HepG2 (cell line): Measurements from ENCODE around the gene NFAT5. TPM values are rescaled to one million over a fixed set of nuclear protein-coding genes. Genes with fewer than 3 reads are reported as not detected.

Experiments
- ATAC-seq: fragments of 200-7000 bp; cut with Tn5 transposase; 3 replicates; pipeline ENCODE4 v1.9.1; 2020; ENCODE audit warnings: mild to moderate bottlenecking, moderate library complexity
- BruUV-seq: library from RNA; stranded (reverse); fragments of 400-500 nt; replicated peaks from 2 replicates; lab custom pipeline; 2021; lab: Mats Ljungman, UMichigan
- CTCF ChIA-PET: fragments of 300-600 bp; formaldehyde crosslinking; extraction: SDS; loops from one replicate; lab custom pipeline; 2021; ENCODE audit warnings: low total read pairs, inconsistent platforms, low intra/inter-chr PET ratio; lab: Yijun Ruan, JAX
- POLR2A ChIA-PET: fragments of 350-600 bp; sonication (Branson Sonifier 250); formaldehyde crosslinking; loops from one replicate; lab custom pipeline; 2020; ENCODE audit warnings: antibody characterized with exemption, inconsistent platforms; lab: Yijun Ruan, JAX
- DNase-seq: peaks from one replicate; pipeline ENCODE4 v3.0.0-alpha.2; 2015; ENCODE audit warnings: low spot score
- FAIRE-seq: peaks from 3 replicates; lab custom pipeline; 2011; peaks lifted over from hg19 to GRCh38; lab: Jason Lieb, UNC
- H2AFZ ChIP-seq: one replicate; pipeline ENCODE4 v1.6.1; 2011; ENCODE audit warnings: low read length, inconsistent platforms
- H3K27ac ChIP-seq: fragments of 300-600 bp; 3 replicates; pipeline ENCODE4 v1.8.0; 2011; ENCODE audit warnings: mixed run types, mild to moderate bottlenecking, mixed read lengths, low read length, inconsistent platforms; ENCODE audit not compliant: insufficient read depth; ENCODE audit errors: extremely low read length
- H3K27me3 ChIP-seq, 2 experiments: fragments of 200-600 bp in 1 of 2; 2 replicates in 1 of 2; 3 replicates in 1 of 2; pipeline versions ENCODE4 v1.6.0 to v1.8.0; 2011; ENCODE audit warnings: low read length in 2 of 2, mild to moderate bottlenecking in 2 of 2, moderate library complexity in 2 of 2, inconsistent platforms in 1 of 2; ENCODE audit not compliant: insufficient read depth in 2 of 2, control insufficient read depth in 1 of 2
- H3K36me3 ChIP-seq, 2 experiments: fragments of 200-600 bp in 1 of 2; replicated peaks in 1 of 2; 2 replicates in 1 of 2; 3 replicates in 1 of 2; pipeline versions ENCODE4 v1.5.1 to v1.8.0; 2011; ENCODE audit warnings: low read length in 2 of 2, inconsistent platforms in 1 of 2; ENCODE audit not compliant: insufficient read depth in 2 of 2, control insufficient read depth in 1 of 2
- H3K4me1 ChIP-seq: 2 replicates; pipeline ENCODE4 v1.5.1; 2012; ENCODE audit warnings: low read length, inconsistent platforms; ENCODE audit not compliant: insufficient read depth
- H3K4me2 ChIP-seq: 2 replicates; pipeline ENCODE4 v1.6.0; 2011; ENCODE audit warnings: low read depth, low read length, inconsistent platforms
- H3K4me3 ChIP-seq, 3 experiments: fragments of 200-600 bp in 1 of 3; sonication (generic), shearing (Covaris generic) in 1 of 3; replicated peaks in 1 of 3; 2 replicates each; pipeline ENCODE4 v1.5.1; 2011 to 2016; ENCODE audit warnings: low read length in 3 of 3, inconsistent platforms in 2 of 3, low read depth in 2 of 3, mild to moderate bottlenecking in 2 of 3, control low read depth in 1 of 3, mixed read lengths in 1 of 3; ENCODE audit not compliant: insufficient read depth in 1 of 3
- H3K79me2 ChIP-seq: one replicate; pipeline ENCODE4 v1.6.1; 2011; ENCODE audit warnings: low read length, inconsistent platforms; ENCODE audit not compliant: insufficient read depth
- H3K9ac ChIP-seq: 2 replicates; pipeline ENCODE4 v1.6.0; 2011; ENCODE audit warnings: mild to moderate bottlenecking, low read depth, low read length, inconsistent platforms; ENCODE audit not compliant: insufficient read depth
- H3K9me3 ChIP-seq: 2 replicates; pipeline ENCODE4 v1.5.1; 2012; ENCODE audit warnings: mild to moderate bottlenecking, low read length
- H4K20me1 ChIP-seq: 2 replicates; pipeline ENCODE4 v1.6.0; 2011; ENCODE audit warnings: inconsistent platforms, mild to moderate bottlenecking, low read length, moderate library complexity; ENCODE audit not compliant: insufficient read depth
- ATRX ChIP-seq: sonication (generic); formaldehyde crosslinking; IDR thresholded peaks from 2 replicates; pipeline ENCODE4 v1.4.0; 2020; ENCODE audit warnings: missing genetic modification reagents, borderline replicate concordance
- FOSL1 ChIP-seq: sonication (generic); formaldehyde crosslinking; IDR thresholded peaks from 2 replicates; pipeline ENCODE4 v1.9.0; 2021; ENCODE audit warnings: missing genetic modification reagents, borderline replicate concordance
- HNRNPH1 ChIP-seq: fragments of 200-400 bp; formaldehyde crosslinking; optimal IDR thresholded peaks from 2 replicates; pipeline ENCODE3; 2017; ENCODE audit warnings: mild to moderate bottlenecking, low read depth, low read length
- KAT7 ChIP-seq: IDR thresholded peaks from 2 replicates; pipeline ENCODE4 v1.6.1; 2018; ENCODE audit warnings: borderline replicate concordance, missing compliant biosample characterization
- MBD4 ChIP-seq: IDR thresholded peaks from 2 replicates; pipeline ENCODE4 v1.6.1; 2012; ENCODE audit warnings: low read length, inconsistent platforms, borderline replicate concordance
- PAWR ChIP-seq: sonication (generic); formaldehyde crosslinking; IDR thresholded peaks from 2 replicates; pipeline ENCODE4 v1.4.0; 2020; ENCODE audit warnings: missing genetic modification reagents, mild to moderate bottlenecking, borderline replicate concordance
- TBP ChIP-seq: sonication (generic); formaldehyde crosslinking; IDR thresholded peaks from 2 replicates; pipeline ENCODE4 v1.5.0; 2020; ENCODE audit warnings: missing genetic modification reagents
- TEAD3 ChIP-seq: optimal IDR thresholded peaks from 2 replicates; pipeline ENCODE3; 2016; ENCODE audit warnings: borderline replicate concordance
- YY1 ChIP-seq: IDR thresholded peaks from 2 replicates; pipeline ENCODE4 v1.6.1; 2011; ENCODE audit warnings: low read length, low read depth, moderate library complexity, mild to moderate bottlenecking; ENCODE audit not compliant: insufficient read depth, insufficient replicate concordance
- ZC3H4 ChIP-seq: sonication (generic); formaldehyde crosslinking; IDR thresholded peaks from 2 replicates; pipeline ENCODE4 v1.4.0; 2020; ENCODE audit warnings: missing genetic modification reagents, borderline replicate concordance
- ZMAT3 ChIP-seq: sonication (generic); formaldehyde crosslinking; conservative IDR thresholded peaks from 2 replicates; pipeline ENCODE4 v1.7.0; 2021; ENCODE audit warnings: missing genetic modification reagents
- ZNF12 ChIP-seq: sonication (generic); formaldehyde crosslinking; IDR thresholded peaks from 2 replicates; pipeline ENCODE4 v1.5.0; 2020; ENCODE audit warnings: missing genetic modification reagents
- ZNF230 ChIP-seq: sonication (generic); formaldehyde crosslinking; IDR thresholded peaks from 2 replicates; pipeline ENCODE4 v1.4.0; 2020; ENCODE audit warnings: mild to moderate bottlenecking, missing genetic modification reagents
- ZNF264 ChIP-seq: sonication (generic); formaldehyde crosslinking; IDR thresholded peaks from 2 replicates; pipeline ENCODE4 v1.4.0; 2020; ENCODE audit warnings: missing genetic modification reagents
- ZNF350 ChIP-seq: sonication (generic); formaldehyde crosslinking; IDR thresholded peaks from 2 replicates; pipeline ENCODE4 v1.4.0; 2020; ENCODE audit warnings: mild to moderate bottlenecking, low read depth, missing genetic modification reagents, borderline replicate concordance
- ZNF652 ChIP-seq: IDR thresholded peaks from 2 replicates; pipeline ENCODE4 v1.6.1; 2016; ENCODE audit warnings: low read depth, borderline replicate concordance
- in situ Hi-C: cut with HindIII; loops from 2 replicates; pipeline ENCODE4 v1.10.0; 2017; ENCODE audit warnings: low pct_unique_long_range_greater_than_20kb; ENCODE audit not compliant: extremely low pct_ligation_motif_present
- intact Hi-C: fragments of 100-400 bp; cut with micrococcal nuclease; formaldehyde crosslinking; loops from one replicate; pipeline ENCODE4 v1.10.0; 2022; ENCODE audit not compliant: unreplicated experiment
- polyA plus RNA-seq, 8 experiments: library from polyadenylated mRNA; depleted of rRNA in 3 of 8; stranded (reverse) in 7 of 8; unstranded in 1 of 8; fragments of >200 nt; fragmentation: Illumina TruSeq in 4 of 8; extraction: Trizol in 4 of 8; gene quantifications; 2 replicates each; pipeline versions ENCODE4 v1.2.1 to v1.2.3, GENCODE V29; 2011 to 2016; ENCODE audit warnings: low read depth in 4 of 8, missing spikeins in 1 of 8, mixed read lengths in 1 of 8; ENCODE audit not compliant: insufficient read depth in 1 of 8
- total RNA-seq, 5 experiments: library from RNA; depleted of rRNA; stranded (reverse); fragments of >200 nt; fragmentation: Illumina TruSeq; extraction: Trizol; gene quantifications; 2 replicates each; pipeline ENCODE4 v1.2.3, GENCODE V29; 2016; ENCODE audit warnings: low read depth in 1 of 5
- TF ChIP-seq, protein P1 (sequence below): sonication (generic); formaldehyde crosslinking; IDR thresholded peaks from 2 replicates; pipeline ENCODE4 v1.4.0; 2020; ENCODE audit warnings: low read depth, mild to moderate bottlenecking, missing genetic modification reagents
- TF ChIP-seq, protein P2 (sequence below): sonication (generic); formaldehyde crosslinking; IDR thresholded peaks from 2 replicates; pipeline ENCODE4 v1.4.0; 2020; ENCODE audit warnings: mild to moderate bottlenecking, missing genetic modification reagents, borderline replicate concordance

NFAT5 gene
- total and polyA plus RNA-seq, 2 of the 13 experiments (the other 11 are each of a cell fraction or from before 2014, with no cell fraction given): 20.5 to 54.3 TPM

DNA sequence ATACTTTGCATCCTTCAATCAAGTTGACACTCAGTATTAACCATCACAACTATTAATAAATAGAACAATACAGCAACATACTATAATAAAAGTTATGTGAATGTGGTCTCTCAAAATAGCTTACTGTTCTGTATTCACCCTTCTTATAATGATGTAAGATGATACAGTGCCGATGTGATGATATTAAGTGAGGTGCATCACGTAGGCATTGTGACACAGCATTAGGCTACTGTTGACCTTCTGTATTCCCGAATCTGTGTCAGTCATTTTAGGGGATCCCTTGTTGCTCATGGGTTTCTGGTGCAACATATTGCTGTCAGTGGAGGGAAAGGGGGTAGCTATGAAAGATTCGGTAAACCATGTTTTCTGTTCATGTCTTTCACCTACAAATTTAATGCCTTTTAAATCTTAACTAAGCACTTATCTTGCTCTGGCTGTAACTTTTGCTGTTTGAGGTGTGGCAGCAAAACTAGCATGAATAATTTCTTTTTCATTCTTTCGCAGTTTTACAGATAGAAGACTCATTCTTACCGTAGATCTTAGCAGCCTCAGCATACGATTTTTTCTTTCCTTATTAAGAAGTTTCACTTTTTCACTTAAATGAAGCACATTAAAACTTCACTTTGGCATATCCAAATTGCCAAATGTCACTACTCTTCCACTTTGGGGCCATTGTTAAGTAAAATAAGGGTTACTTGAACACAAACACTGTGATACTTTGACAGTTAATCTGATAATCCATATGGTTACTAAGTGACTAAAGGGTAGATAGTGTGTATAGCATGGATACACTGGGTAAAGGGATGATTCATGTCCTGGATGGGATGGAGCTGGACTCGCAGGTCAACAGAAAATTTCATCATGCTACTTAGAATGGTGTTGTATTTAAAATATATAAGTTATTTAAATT lies 29.6 kb downstream of the NFAT5 start (continued):
- TF ChIP-seq, protein P1, sequence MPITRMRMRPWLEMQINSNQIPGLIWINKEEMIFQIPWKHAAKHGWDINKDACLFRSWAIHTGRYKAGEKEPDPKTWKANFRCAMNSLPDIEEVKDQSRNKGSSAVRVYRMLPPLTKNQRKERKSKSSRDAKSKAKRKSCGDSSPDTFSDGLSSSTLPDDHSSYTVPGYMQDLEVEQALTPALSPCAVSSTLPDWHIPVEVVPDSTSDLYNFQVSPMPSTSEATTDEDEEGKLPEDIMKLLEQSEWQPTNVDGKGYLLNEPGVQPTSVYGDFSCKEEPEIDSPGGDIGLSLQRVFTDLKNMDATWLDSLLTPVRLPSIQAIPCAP (CRISPR knock-in tag): no peak
- TF ChIP-seq ZNF652 (no peak), HNRNPH1 (no peak), ZNF264 (CRISPR knock-in tag) (no peak), TBP (no peak), ZC3H4 (CRISPR knock-in tag) (no peak), ZMAT3 (CRISPR knock-in tag) (no peak), ZNF350 (CRISPR knock-in tag) (no peak), KAT7 (CRISPR knock-in tag) (no peak), PAWR (CRISPR knock-in tag) (no peak), ATRX (CRISPR knock-in tag) (no peak), YY1 (no peak), ZNF12 (CRISPR knock-in tag) (0 out of 2 replicates have a peak, but pooled peaks have one; percentile 26)
- TF ChIP-seq, all 625 proteins: peak for 8

DNA sequence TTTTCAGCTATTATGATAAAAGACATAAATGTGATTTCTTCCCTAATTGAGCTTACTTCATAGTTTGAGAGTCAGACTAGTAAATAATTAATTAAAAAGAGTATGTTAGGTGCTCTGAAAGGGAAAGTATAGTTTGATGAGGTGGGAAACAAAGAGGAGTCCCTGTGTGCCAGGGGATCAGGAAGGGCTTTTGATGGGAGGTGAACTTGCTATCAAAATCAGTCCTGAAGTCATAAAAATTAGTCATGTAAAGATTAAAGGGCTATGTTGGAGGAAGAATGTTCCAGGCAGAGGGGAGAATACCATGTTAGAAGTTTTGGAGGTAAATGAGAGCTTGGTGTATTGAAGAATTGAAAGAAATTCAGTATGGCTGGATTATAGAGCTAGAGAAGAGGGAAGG lies 31.0 kb downstream of the NFAT5 start:
- Histone ChIP-seq H3K9ac (no peak overlapping the region), H3K27me3 (no peaks in the 10 kb centered on the region), H2AFZ (no peak overlapping the region), H4K20me1 (peaks cover 51% of the 10 kb centered on the region), H3K36me3 (peaks cover 3 to 16% of the 10 kb centered on the region in 2 experiments; a peak in 4 of 5 replicates), H3K4me3 (no peak overlapping the region), H3K79me2 (peaks cover 98% of the 10 kb centered on the region), H3K4me1 (peaks cover 43% of the 10 kb centered on the region), H3K9me3 (no peaks in the 10 kb centered on the region), H3K27ac (no peak overlapping the region), H3K4me2 (no peak overlapping the region)
- no peak for ATAC-seq
- POLR2A ChIA-PET: interaction anchor here (0.5 to 1.1 kb wide), 3 partner anchors 193 to 301 kb away, joined by 3 read pairs; no protein-coding TSS in a partner anchor
- intact Hi-C loops (no loop called here), in situ Hi-C loops (no loop called here)
- no peak for FAIRE-seq
- BruUV-seq: no TSS peak
- CTCF ChIA-PET: no interaction called here
- DNase-seq: no peak
- TF ChIP-seq MBD4 (no peak), FOSL1 (CRISPR knock-in tag) (no peak), ZNF230 (CRISPR knock-in tag) (no peak), TEAD3 (no peak)
- TF ChIP-seq, protein P2, sequence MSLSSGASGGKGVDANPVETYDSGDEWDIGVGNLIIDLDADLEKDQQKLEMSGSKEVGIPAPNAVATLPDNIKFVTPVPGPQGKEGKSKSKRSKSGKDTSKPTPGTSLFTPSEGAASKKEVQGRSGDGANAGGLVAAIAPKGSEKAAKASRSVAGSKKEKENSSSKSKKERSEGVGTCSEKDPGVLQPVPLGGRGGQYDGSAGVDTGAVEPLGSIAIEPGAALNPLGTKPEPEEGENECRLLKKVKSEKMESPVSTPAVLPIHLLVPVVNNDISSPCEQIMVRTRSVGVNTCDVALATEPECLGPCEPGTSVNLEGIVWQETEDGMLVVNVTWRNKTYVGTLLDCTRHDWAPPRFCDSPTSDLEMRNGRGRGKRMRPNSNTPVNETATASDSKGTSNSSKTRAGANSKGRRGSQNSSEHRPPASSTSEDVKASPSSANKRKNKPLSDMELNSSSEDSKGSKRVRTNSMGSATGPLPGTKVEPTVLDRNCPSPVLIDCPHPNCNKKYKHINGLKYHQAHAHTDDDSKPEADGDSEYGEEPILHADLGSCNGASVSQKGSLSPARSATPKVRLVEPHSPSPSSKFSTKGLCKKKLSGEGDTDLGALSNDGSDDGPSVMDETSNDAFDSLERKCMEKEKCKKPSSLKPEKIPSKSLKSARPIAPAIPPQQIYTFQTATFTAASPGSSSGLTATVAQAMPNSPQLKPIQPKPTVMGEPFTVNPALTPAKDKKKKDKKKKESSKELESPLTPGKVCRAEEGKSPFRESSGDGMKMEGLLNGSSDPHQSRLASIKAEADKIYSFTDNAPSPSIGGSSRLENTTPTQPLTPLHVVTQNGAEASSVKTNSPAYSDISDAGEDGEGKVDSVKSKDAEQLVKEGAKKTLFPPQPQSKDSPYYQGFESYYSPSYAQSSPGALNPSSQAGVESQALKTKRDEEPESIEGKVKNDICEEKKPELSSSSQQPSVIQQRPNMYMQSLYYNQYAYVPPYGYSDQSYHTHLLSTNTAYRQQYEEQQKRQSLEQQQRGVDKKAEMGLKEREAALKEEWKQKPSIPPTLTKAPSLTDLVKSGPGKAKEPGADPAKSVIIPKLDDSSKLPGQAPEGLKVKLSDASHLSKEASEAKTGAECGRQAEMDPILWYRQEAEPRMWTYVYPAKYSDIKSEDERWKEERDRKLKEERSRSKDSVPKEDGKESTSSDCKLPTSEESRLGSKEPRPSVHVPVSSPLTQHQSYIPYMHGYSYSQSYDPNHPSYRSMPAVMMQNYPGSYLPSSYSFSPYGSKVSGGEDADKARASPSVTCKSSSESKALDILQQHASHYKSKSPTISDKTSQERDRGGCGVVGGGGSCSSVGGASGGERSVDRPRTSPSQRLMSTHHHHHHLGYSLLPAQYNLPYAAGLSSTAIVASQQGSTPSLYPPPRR (CRISPR knock-in tag): no peak
